ENCODE data around the gene F13B. TPM values are rescaled to one million over a fixed set of nuclear protein-coding genes. Genes with fewer than 3 reads are reported as not detected.
"Not testable (repeated sequence)": the region's sequence is repeated elsewhere in the genome, so short reads cannot be mapped to it uniquely, and the experiment has no call there.

Gene F13B
- polyA plus RNA-seq, 10 donors, result 0.13 TPM; not detected in 9

GRCh38 chr1:197042676-197043341 is 24.3 kb downstream of the F13B start:
- DNase-seq, result no peak

GRCh38 chr1:197041486-197042353 is 25.3 kb downstream of the F13B start:
- no peak for DNase-seq

GRCh38 chr1:197036861-197037260 is 30.2 kb downstream of the F13B start:
- no peak for DNase-seq

DNA sequence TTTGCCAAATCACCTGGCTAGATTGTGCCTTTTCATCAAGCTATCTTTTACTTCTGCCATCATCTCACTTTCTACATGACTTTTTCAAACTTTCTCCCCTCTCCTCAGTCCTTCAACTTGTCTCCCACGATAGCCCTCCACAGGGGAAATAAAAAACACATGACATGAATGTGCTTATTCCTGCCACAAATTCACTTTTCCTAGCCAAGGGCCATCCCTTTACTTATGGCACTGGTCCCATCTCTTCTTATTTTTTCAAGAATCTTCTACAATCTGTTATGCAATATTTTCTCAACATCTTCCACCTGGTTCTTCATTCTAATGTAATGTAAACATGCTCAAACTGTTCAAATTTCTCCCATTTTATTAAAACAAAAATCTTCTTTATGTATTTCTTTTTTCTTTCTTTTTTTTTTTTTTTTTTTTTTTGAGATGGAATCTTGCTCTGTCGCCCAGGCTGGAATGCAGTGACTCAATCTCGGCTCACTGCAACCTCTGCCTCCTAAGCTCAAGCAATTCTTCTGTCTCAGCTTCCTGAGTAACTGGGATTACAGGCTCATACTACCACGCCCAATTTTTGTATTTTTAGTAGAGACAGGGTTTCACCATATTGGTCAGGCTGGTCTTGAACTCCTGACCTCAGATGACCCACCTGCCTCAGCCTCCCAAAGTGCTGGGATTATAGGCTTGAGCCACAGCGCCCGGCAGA is 32.3 kb downstream of the F13B start:
- peak in 1 of 3 donors; percentile 31 for DNase-seq

DNA sequence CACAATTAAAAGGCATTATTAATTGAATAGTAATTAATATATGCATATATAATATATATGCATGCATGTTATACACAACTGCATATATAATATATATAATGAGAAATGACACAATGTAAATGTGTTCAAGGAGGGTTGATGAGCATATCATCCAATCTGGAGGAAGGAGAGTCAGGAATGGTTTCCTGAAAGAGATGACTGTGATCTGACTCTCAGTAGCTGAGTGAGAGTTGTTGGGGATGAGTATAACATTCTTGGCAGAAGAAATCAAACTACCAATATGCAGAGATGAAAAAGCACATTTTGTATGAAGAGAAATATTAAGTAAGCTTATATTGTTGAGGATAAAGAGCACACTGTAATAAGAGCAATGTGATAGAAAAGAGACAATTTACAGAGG is 37.3 kb downstream of the F13B start:
- DNase-seq, result no peak

DNA sequence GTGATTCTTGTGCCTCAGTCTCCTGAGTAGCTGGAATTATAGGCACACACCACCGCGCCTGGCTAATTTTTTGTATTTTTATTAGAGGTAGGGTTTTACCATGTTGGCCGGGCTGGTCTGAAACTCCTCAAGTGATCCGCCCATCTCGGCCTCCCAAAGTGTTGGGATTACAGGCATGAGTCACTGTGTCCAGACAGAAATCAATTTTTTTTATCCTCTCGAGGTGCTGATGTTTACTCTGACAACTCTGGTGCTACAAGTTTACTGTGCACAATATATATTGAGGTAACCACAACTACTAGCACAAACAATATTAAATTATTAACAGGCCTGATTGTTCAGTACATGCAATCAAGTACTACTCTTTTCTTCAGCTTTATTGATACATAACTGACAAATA is 39.7 kb downstream of the F13B start:
- DNase-seq, result no peak

- no peak for DNase-seq
These were observed 42.6 kb downstream of the F13B start for GRCh38 chr1:197024460-197024859.

- DNase-seq, result no peak
These were observed 45.3 kb downstream of the F13B start for GRCh38 chr1:197021716-197022115.

- peak in 2 of 3 donors; percentile 20 to 37 for DNase-seq
These were observed 49.4 kb downstream of the F13B start for GRCh38 chr1:197017558-197018146.

DNA sequence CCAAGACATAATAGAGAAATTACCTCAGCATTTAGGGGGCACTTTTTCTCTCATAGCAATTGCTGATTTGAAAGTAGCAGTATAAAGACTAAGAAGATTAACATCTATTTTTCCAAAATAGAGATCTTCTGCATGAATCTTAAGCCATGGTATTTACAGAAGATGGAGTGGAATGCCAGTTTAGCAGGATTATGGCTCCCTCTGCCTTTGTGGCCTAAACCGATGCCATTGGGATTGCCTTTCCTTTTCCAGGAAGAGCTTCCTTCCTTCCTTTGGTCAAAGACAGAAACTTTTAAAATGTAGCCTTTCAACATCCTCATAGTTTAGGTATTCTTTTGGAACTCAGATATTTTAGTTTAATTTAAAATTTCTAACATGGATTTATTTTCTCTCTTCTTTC is 50.3 kb downstream of the F13B start:
- DNase-seq, result no peak

- DNase-seq, result no peak
These were observed 53.8 kb downstream of the F13B start for GRCh38 chr1:197013234-197013633.

- DNase-seq, result no peak
These were observed 55.4 kb downstream of the F13B start for GRCh38 chr1:197011614-197012013.

- no peak for DNase-seq
These were observed 58.2 kb downstream of the F13B start for GRCh38 chr1:197008861-197009260.

- no peak for DNase-seq
These were observed 63.9 kb downstream of the F13B start for GRCh38 chr1:197003132-197003531.

GRCh38 chr1:197001828-197002227 is 65.2 kb downstream of the F13B start:
- DNase-seq, result no peak

GRCh38 chr1:196997423-196997822 is 69.6 kb downstream of the F13B start:
- peak in 2 of 3 donors; percentile 14 to 57 for DNase-seq

GRCh38 chr1:196993916-196994315 is 73.1 kb downstream of the F13B start:
- DNase-seq, result no peak

DNA sequence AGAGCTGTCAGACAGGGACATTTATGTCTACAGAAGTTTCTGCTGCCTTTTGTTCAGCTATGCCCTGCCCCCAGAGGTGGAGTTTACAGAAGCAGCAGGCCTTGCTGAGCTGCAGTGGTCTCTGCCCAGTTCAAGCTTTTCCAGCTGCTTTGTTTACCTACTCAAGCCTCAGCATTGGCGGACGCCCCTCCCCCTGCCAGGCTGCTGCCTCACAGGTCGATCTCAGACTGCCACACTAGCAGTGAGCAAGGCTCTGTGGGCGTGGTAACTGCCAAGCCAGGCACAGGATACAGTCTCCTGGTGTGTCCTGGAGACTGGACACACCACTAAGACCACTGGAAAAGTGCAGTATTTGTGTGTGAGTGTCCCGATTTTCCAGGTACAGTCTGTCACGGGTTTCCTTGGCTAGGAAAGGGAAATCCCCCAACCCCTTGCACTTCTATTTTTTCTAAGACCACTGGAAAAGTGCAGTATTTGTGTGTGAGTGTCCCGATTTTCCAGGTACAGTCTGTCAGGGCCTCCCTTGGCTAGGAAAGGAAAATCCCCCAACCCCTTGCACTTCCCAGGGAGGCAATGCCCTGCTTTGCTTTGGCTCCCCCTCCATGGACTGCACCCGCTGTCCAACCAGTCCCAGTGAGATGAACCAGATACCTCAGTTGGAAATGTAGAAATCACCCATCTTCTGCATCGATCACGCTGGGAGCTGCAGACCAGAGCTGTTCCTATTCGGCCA is 75.0 kb downstream of the F13B start:
- DNase-seq, result not testable (repeated sequence)

Data from muscle of back (tissue), 11 donors.